NCI-H187 treated with DMSO at 0.1 percent for 48 hours (cell line): ENCODE measurements around the gene EPHA2.
"Not testable (repeated sequence)": the region's sequence is repeated elsewhere in the genome, so short reads cannot be mapped to it uniquely, and the experiment has no call there.

Source experiments
- DNase-seq: peaks from one replicate; lab custom pipeline; 2025; lab: John Stamatoyannopoulos, UW

Gene EPHA2

GRCh38 chr1:16119504-16119903, 36.4 kb downstream of the EPHA2 start:
- DNase-seq, result no peak

- no peak for DNase-seq
These were observed 37.2 kb downstream of the EPHA2 start for GRCh38 chr1:16118706-16119105.

- DNase-seq, result no peak
These were observed 37.9 kb downstream of the EPHA2 start for GRCh38 chr1:16117936-16118335.

- DNase-seq, result no peak
These were observed 38.5 kb downstream of the EPHA2 start for GRCh38 chr1:16117369-16117768.

- no peak for DNase-seq
These were observed 39.2 kb downstream of the EPHA2 start for GRCh38 chr1:16116625-16117024.

GRCh38 chr1:16116002-16116401, 39.9 kb downstream of the EPHA2 start:
- no peak for DNase-seq

GRCh38 chr1:16115468-16115983, 40.3 kb downstream of the EPHA2 start:
- no peak for DNase-seq

- no peak for DNase-seq
These were observed 41.1 kb downstream of the EPHA2 start for GRCh38 chr1:16114527-16115467.

- no peak for DNase-seq
These were observed 43.0 kb downstream of the EPHA2 start for GRCh38 chr1:16112596-16113555.

- DNase-seq, result no peak
These were observed 43.9 kb downstream of the EPHA2 start for GRCh38 chr1:16111771-16112595.

GRCh38 chr1:16110884-16111283, 45.0 kb downstream of the EPHA2 start:
- no peak for DNase-seq

- no peak for DNase-seq
These were observed 45.4 kb downstream of the EPHA2 start for GRCh38 chr1:16110456-16110855.

- no peak for DNase-seq
These were observed 46.3 kb downstream of the EPHA2 start for GRCh38 chr1:16109571-16109970.

GRCh38 chr1:16107039-16107438, 48.8 kb downstream of the EPHA2 start:
- DNase-seq, result not testable (repeated sequence)

- no peak for DNase-seq
These were observed 54.2 kb downstream of the EPHA2 start for GRCh38 chr1:16101623-16102022.

- no peak for DNase-seq
These were observed 56.5 kb downstream of the EPHA2 start for GRCh38 chr1:16099412-16099811.

GRCh38 chr1:16095447-16095846, 60.4 kb downstream of the EPHA2 start:
- no peak for DNase-seq

GRCh38 chr1:16094453-16095158, 61.3 kb downstream of the EPHA2 start:
- no peak for DNase-seq

GRCh38 chr1:16093611-16094010, 62.3 kb downstream of the EPHA2 start:
- no peak for DNase-seq

GRCh38 chr1:16092923-16093511, 62.9 kb downstream of the EPHA2 start:
- no peak for DNase-seq
